ENCODE data around the gene APOA1. TPM values are rescaled to one million over a fixed set of nuclear protein-coding genes. Genes with fewer than 3 reads are reported as not detected.
A peak's percentile ranks its signal among the peaks of the same experiment; 100 is the strongest.
"Not testable (repeated sequence)": the region's sequence is repeated elsewhere in the genome, so short reads cannot be mapped to it uniquely, and the experiment has no call there.

APOA1 gene
- polyA plus RNA-seq, 4 donors, result 62.3 to 22,236 (median 8,002) TPM

GRCh38 chr11:116801662-116802061 lies 35.8 kb downstream of the APOA1 start:
- H3K36me3 ChIP-seq (ENCODE audit: control insufficient read depth in 3 of 3, insufficient read depth in 2 of 3, low read depth in 1 of 3, low read length in 3 of 3); H3K27me3 ChIP-seq (ENCODE audit: control insufficient read depth in 3 of 3, insufficient read depth in 3 of 3, low read length in 3 of 3); H3K9me3 ChIP-seq (ENCODE audit: control insufficient read depth in 2 of 2, insufficient read depth in 1 of 2, low read depth in 1 of 2, low read length in 1 of 2); FAIRE-seq; DNase-seq; H3K4me1 ChIP-seq (ENCODE audit: control insufficient read depth in 3 of 3, insufficient read depth in 2 of 3, low read depth in 1 of 3, low read length in 2 of 3); H3K4me3 ChIP-seq (ENCODE audit: low read depth in 1 of 3, low read length in 3 of 3); H3K27ac ChIP-seq (ENCODE audit: low read depth in 1 of 3, low read length in 2 of 3): not testable (repeated sequence)

DNA sequence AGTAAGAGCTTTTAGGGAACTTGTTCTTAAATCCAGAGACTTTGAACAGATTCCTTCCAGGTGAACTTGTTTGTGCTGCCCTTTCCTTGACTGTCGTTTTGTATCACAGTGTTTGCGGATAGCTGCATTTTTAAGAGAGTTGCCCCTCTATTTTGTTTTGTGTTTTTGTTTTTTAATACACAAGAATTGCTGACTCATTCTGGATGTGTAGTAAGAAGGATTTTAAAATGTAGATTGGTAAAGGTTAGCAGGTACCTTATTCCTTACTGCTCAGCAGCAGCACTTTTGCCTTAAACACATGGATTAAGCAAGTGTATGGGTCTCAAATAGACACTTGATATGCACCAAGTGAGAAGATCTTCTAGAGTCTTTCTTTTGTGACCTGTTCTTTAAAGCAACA lies 36.8 kb downstream of the APOA1 start:
- Histone ChIP-seq H3K36me3 (ENCODE audit: control insufficient read depth in 3 of 3, insufficient read depth in 2 of 3, low read depth in 1 of 3, low read length in 3 of 3) (no peaks in the 10 kb centered on the region), H3K9me3 (ENCODE audit: control insufficient read depth in 2 of 2, insufficient read depth in 1 of 2, low read depth in 1 of 2, low read length in 1 of 2) (no peaks in the 10 kb centered on the region), H3K27me3 (ENCODE audit: control insufficient read depth in 3 of 3, insufficient read depth in 3 of 3, low read length in 3 of 3) (no peaks in the 10 kb centered on the region), H3K4me1 (ENCODE audit: control insufficient read depth in 3 of 3, insufficient read depth in 2 of 3, low read depth in 1 of 3, low read length in 2 of 3) (no peaks in the 10 kb centered on the region), H3K4me3 (ENCODE audit: low read depth in 1 of 3, low read length in 3 of 3) (no peak overlapping the region), H3K27ac (ENCODE audit: low read depth in 1 of 3, low read length in 2 of 3) (no peak overlapping the region)
- 89 to 92% (median 89%) methylated on average over 2 of the region's 2 CpGs for WGBS, 3 donors
- DNase-seq (no peak), FAIRE-seq (no peak)

- FAIRE-seq (no peak), DNase-seq (no peak)
- Histone ChIP-seq H3K27me3 (ENCODE audit: control insufficient read depth in 3 of 3, insufficient read depth in 3 of 3, low read length in 3 of 3) (no peaks in the 10 kb centered on the region), H3K4me3 (ENCODE audit: low read depth in 1 of 3, low read length in 3 of 3) (no peak overlapping the region), H3K27ac (ENCODE audit: low read depth in 1 of 3, low read length in 2 of 3) (no peak overlapping the region), H3K9me3 (ENCODE audit: control insufficient read depth in 2 of 2, insufficient read depth in 1 of 2, low read depth in 1 of 2, low read length in 1 of 2) (no peaks in the 10 kb centered on the region), H3K36me3 (ENCODE audit: control insufficient read depth in 3 of 3, insufficient read depth in 2 of 3, low read depth in 1 of 3, low read length in 3 of 3) (no peaks in the 10 kb centered on the region), H3K4me1 (ENCODE audit: control insufficient read depth in 3 of 3, insufficient read depth in 2 of 3, low read depth in 1 of 3, low read length in 2 of 3) (peaks cover 0 to 4% (median 0%) of the 10 kb centered on the region in 3 donors)
- 68 to 81% (median 70%) methylated on average over 5 of the region's 5 CpGs for WGBS, 3 donors
Observed at GRCh38 chr11:116798368-116798767, 39.1 kb downstream of the APOA1 start.

- peaks cover 0 to 8% (median 0%) of the 10 kb centered on the region in 3 donors for H3K4me1 ChIP-seq (ENCODE audit: control insufficient read depth in 3 of 3, insufficient read depth in 2 of 3, low read depth in 1 of 3, low read length in 2 of 3)
- no peak overlapping the region for H3K4me3 ChIP-seq (ENCODE audit: low read depth in 1 of 3, low read length in 3 of 3)
- WGBS, 3 donors, result 35 to 73% (median 51%) methylated on average over 5 of the region's 5 CpGs
- FAIRE-seq (no peak), DNase-seq (no peak)
- no peaks in the 10 kb centered on the region for H3K36me3 ChIP-seq (ENCODE audit: control insufficient read depth in 3 of 3, insufficient read depth in 2 of 3, low read depth in 1 of 3, low read length in 3 of 3)
- H3K27me3 ChIP-seq (ENCODE audit: control insufficient read depth in 3 of 3, insufficient read depth in 3 of 3, low read length in 3 of 3), result no peaks in the 10 kb centered on the region
- no peak overlapping the region for H3K27ac ChIP-seq (ENCODE audit: low read depth in 1 of 3, low read length in 2 of 3)
- H3K9me3 ChIP-seq (ENCODE audit: control insufficient read depth in 2 of 2, insufficient read depth in 1 of 2, low read depth in 1 of 2, low read length in 1 of 2), result no peaks in the 10 kb centered on the region
Observed at GRCh38 chr11:116797816-116798215, 39.6 kb downstream of the APOA1 start.

GRCh38 chr11:116796548-116796947 lies 40.9 kb downstream of the APOA1 start:
- no peak for DNase-seq
- H3K27me3 ChIP-seq (ENCODE audit: control insufficient read depth in 3 of 3, insufficient read depth in 3 of 3, low read length in 3 of 3), result no peaks in the 10 kb centered on the region
- no peak overlapping the region for H3K4me3 ChIP-seq (ENCODE audit: low read depth in 1 of 3, low read length in 3 of 3)
- no peaks in the 10 kb centered on the region for H3K9me3 ChIP-seq (ENCODE audit: control insufficient read depth in 2 of 2, insufficient read depth in 1 of 2, low read depth in 1 of 2, low read length in 1 of 2)
- no peak overlapping the region for H3K27ac ChIP-seq (ENCODE audit: low read depth in 1 of 3, low read length in 2 of 3)
- no peaks in the 10 kb centered on the region for H3K36me3 ChIP-seq (ENCODE audit: control insufficient read depth in 3 of 3, insufficient read depth in 2 of 3, low read depth in 1 of 3, low read length in 3 of 3)
- H3K4me1 ChIP-seq (ENCODE audit: control insufficient read depth in 3 of 3, insufficient read depth in 2 of 3, low read depth in 1 of 3, low read length in 2 of 3), result peaks cover 0 to 21% (median 3%) of the 10 kb centered on the region in 3 donors
- FAIRE-seq, result no peak
- WGBS, 3 donors, result 83 to 91% (median 84%) methylated on average over 1 of the region's 1 CpG

- Histone ChIP-seq H3K27ac (ENCODE audit: low read depth in 1 of 3, low read length in 2 of 3) (no peak overlapping the region), H3K9me3 (ENCODE audit: control insufficient read depth in 2 of 2, insufficient read depth in 1 of 2, low read depth in 1 of 2, low read length in 1 of 2) (no peaks in the 10 kb centered on the region)
- WGBS, 3 donors, result 86 to 90% (median 89%) methylated on average over 2 of the region's 2 CpGs
Observed at GRCh38 chr11:116794851-116795250, 42.6 kb downstream of the APOA1 start.

DNA sequence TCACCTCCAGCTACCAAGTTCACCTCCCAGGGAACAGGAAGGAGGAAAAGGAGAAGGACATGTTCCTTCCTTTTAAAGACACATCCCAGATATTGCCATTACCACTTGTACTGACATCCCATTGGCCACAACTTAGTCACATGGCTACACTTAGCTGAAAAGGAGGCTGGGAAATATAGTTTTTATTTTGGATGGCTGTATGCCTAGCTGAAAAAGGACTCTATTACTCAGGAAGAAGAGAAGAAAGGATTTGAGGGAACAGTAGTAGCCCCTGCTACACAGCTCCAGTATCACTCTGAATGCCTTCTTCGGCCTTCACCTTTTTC lies 43.7 kb downstream of the APOA1 start:
- H3K36me3 ChIP-seq (ENCODE audit: control insufficient read depth in 3 of 3, insufficient read depth in 2 of 3, low read depth in 1 of 3, low read length in 3 of 3), result no peaks in the 10 kb centered on the region
- H3K27me3 ChIP-seq (ENCODE audit: control insufficient read depth in 3 of 3, insufficient read depth in 3 of 3, low read length in 3 of 3), result no peaks in the 10 kb centered on the region
- 96 to 97% (median 96%) methylated on average over 1 of the region's 1 CpG for WGBS, 3 donors
- no peaks in the 10 kb centered on the region for H3K9me3 ChIP-seq (ENCODE audit: control insufficient read depth in 2 of 2, insufficient read depth in 1 of 2, low read depth in 1 of 2, low read length in 1 of 2)
- H3K4me3 ChIP-seq (ENCODE audit: low read depth in 1 of 3, low read length in 3 of 3), result no peak overlapping the region
- DNase-seq (no peak), FAIRE-seq (no peak)
- no peak overlapping the region for H3K27ac ChIP-seq (ENCODE audit: low read depth in 1 of 3, low read length in 2 of 3)
- peaks cover 0 to 32% (median 4%) of the 10 kb centered on the region in 3 donors for H3K4me1 ChIP-seq (ENCODE audit: control insufficient read depth in 3 of 3, insufficient read depth in 2 of 3, low read depth in 1 of 3, low read length in 2 of 3)

More at GRCh38 chr11:116794851-116795250, 42.6 kb downstream of the APOA1 start:
- H3K4me3 ChIP-seq (ENCODE audit: low read depth in 1 of 3, low read length in 3 of 3), result no peak overlapping the region
- H3K27me3 ChIP-seq (ENCODE audit: control insufficient read depth in 3 of 3, insufficient read depth in 3 of 3, low read length in 3 of 3), result no peaks in the 10 kb centered on the region
- H3K36me3 ChIP-seq (ENCODE audit: control insufficient read depth in 3 of 3, insufficient read depth in 2 of 3, low read depth in 1 of 3, low read length in 3 of 3), result no peaks in the 10 kb centered on the region
- DNase-seq, result no peak
- peaks cover 0 to 29% (median 4%) of the 10 kb centered on the region in 3 donors for H3K4me1 ChIP-seq (ENCODE audit: control insufficient read depth in 3 of 3, insufficient read depth in 2 of 3, low read depth in 1 of 3, low read length in 2 of 3)
- no peak for FAIRE-seq

GRCh38 chr11:116792869-116793771 lies 44.3 kb downstream of the APOA1 start:
- FAIRE-seq, result no peak
- 63 to 80% (median 64%) methylated on average over 8 of the region's 8 CpGs for WGBS, 3 donors

More at GRCh38 chr11:116792869-116793771, 44.3 kb downstream of the APOA1 start:
- Histone ChIP-seq H3K4me3 (ENCODE audit: low read depth in 1 of 3, low read length in 3 of 3) (no peak overlapping the region), H3K4me1 (ENCODE audit: control insufficient read depth in 3 of 3, insufficient read depth in 2 of 3, low read depth in 1 of 3, low read length in 2 of 3) (peaks cover 0 to 37% (median 4%) of the 10 kb centered on the region in 3 donors), H3K9me3 (ENCODE audit: control insufficient read depth in 2 of 2, insufficient read depth in 1 of 2, low read depth in 1 of 2, low read length in 1 of 2) (no peaks in the 10 kb centered on the region), H3K27me3 (ENCODE audit: control insufficient read depth in 3 of 3, insufficient read depth in 3 of 3, low read length in 3 of 3) (no peaks in the 10 kb centered on the region), H3K36me3 (ENCODE audit: control insufficient read depth in 3 of 3, insufficient read depth in 2 of 3, low read depth in 1 of 3, low read length in 3 of 3) (no peaks in the 10 kb centered on the region), H3K27ac (ENCODE audit: low read depth in 1 of 3, low read length in 2 of 3) (no peak overlapping the region)
- peak in 1 of 2 donors; percentile 65 for DNase-seq
